SK-N-SH treated with all-trans-retinoic acid at 6 μM for 48 hours (cell line): Measurements from ENCODE around the gene ULBP1.
A peak's percentile ranks its signal among the peaks of the same experiment; 100 is the strongest.
"Not testable (repeated sequence)": the region's sequence is repeated elsewhere in the genome, so short reads cannot be mapped to it uniquely, and the experiment has no call there.

Experiments
- ATAC-seq: fragments of 200-7000 bp; cut with Tn5 transposase; 3 replicates; pipeline ENCODE4 v1.9.1; 2020; ENCODE audit warnings: mild to moderate bottlenecking, moderate library complexity
- BACH2 ChIP-seq: fragments of 250-450 bp; sonication (Bioruptor Pico); IDR thresholded peaks from 2 replicates; pipeline ENCODE4 v1.9.0; 2021; ENCODE audit warnings: mild to moderate bottlenecking, borderline replicate concordance
- CSDC2 ChIP-seq: fragments of 250-450 bp; sonication (Bioruptor Pico); IDR thresholded peaks from 2 replicates; pipeline ENCODE4 v1.5.0; 2020; ENCODE audit warnings: mild to moderate bottlenecking, moderate library complexity
- GLIS3 ChIP-seq: fragments of 250-450 bp; sonication (Bioruptor Pico); IDR thresholded peaks from 2 replicates; pipeline ENCODE4 v1.5.0; 2020; ENCODE audit warnings: mild to moderate bottlenecking, moderate library complexity
- ISL1 ChIP-seq: fragments of 250-450 bp; sonication (Bioruptor Pico); IDR thresholded peaks from 2 replicates; pipeline ENCODE4 v2.1.2; 2022; ENCODE audit warnings: mild to moderate bottlenecking, moderate library complexity
- PATZ1 ChIP-seq: fragments of 250-450 bp; sonication (Bioruptor Pico); IDR thresholded peaks from 2 replicates; pipeline ENCODE4 v1.8.0; 2020; ENCODE audit warnings: mild to moderate bottlenecking, moderate library complexity, borderline replicate concordance
- PPARA ChIP-seq: fragments of 250-450 bp; sonication (Bioruptor Pico); IDR thresholded peaks from 2 replicates; pipeline ENCODE4 v1.5.0; 2020; ENCODE audit warnings: mild to moderate bottlenecking, borderline replicate concordance
- RARB ChIP-seq: fragments of 250-450 bp; sonication (Bioruptor Pico); IDR thresholded peaks from 2 replicates; pipeline ENCODE4 v1.8.0; 2021; ENCODE audit warnings: mild to moderate bottlenecking, moderate library complexity
- SNAI2 ChIP-seq: fragments of 250-450 bp; sonication (Bioruptor Pico); IDR thresholded peaks from 2 replicates; pipeline ENCODE4 v1.5.0; 2020; ENCODE audit warnings: mild to moderate bottlenecking, moderate library complexity
- ZFP30 ChIP-seq: fragments of 450-650 bp; formaldehyde crosslinking; IDR thresholded peaks from 2 replicates; pipeline ENCODE4 v1.5.0; 2022; ENCODE audit warnings: mild to moderate bottlenecking, moderate library complexity
- ZNF8 ChIP-seq: fragments of 450-650 bp; formaldehyde crosslinking; IDR thresholded peaks from 2 replicates; pipeline ENCODE4 v1.5.0; 2020; ENCODE audit warnings: mild to moderate bottlenecking, moderate library complexity
- TF ChIP-seq, protein P1 (sequence below): fragments of 250-450 bp; sonication (Bioruptor Pico); IDR thresholded peaks from 2 replicates; pipeline ENCODE4 v1.8.0; 2021; ENCODE audit warnings: low read depth, mild to moderate bottlenecking, moderate library complexity, borderline replicate concordance

ULBP1 gene

GRCh38 chr6:150016324-150017185 is 52.8 kb downstream of the ULBP1 start:
- TF ChIP-seq SNAI2 (no peak), BACH2 (CRISPR knock-in tag) (no peak), ZNF8 (CRISPR knock-in tag) (no peak), ZFP30 (CRISPR knock-in tag) (no peak), RARB (CRISPR knock-in tag) (no peak), GLIS3 (CRISPR knock-in tag) (no peak), PATZ1 (CRISPR knock-in tag) (no peak), ISL1 (CRISPR knock-in tag) (no peak), PPARA (CRISPR knock-in tag) (no peak)
- TF ChIP-seq, protein P1, sequence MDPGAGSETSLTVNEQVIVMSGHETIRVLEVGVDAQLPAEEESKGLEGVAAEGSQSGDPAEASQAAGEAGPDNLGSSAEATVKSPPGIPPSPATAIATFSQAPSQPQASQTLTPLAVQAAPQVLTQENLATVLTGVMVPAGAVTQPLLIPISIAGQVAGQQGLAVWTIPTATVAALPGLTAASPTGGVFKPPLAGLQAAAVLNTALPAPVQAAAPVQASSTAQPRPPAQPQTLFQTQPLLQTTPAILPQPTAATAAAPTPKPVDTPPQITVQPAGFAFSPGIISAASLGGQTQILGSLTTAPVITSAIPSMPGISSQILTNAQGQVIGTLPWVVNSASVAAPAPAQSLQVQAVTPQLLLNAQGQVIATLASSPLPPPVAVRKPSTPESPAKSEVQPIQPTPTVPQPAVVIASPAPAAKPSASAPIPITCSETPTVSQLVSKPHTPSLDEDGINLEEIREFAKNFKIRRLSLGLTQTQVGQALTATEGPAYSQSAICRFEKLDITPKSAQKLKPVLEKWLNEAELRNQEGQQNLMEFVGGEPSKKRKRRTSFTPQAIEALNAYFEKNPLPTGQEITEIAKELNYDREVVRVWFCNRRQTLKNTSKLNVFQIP (CRISPR knock-in tag) = no peak
- ATAC-seq = peak; percentile 87

- ATAC-seq = not testable (repeated sequence)
Observed at GRCh38 chr6:150017186-150017521, 53.4 kb downstream of the ULBP1 start.

DNA sequence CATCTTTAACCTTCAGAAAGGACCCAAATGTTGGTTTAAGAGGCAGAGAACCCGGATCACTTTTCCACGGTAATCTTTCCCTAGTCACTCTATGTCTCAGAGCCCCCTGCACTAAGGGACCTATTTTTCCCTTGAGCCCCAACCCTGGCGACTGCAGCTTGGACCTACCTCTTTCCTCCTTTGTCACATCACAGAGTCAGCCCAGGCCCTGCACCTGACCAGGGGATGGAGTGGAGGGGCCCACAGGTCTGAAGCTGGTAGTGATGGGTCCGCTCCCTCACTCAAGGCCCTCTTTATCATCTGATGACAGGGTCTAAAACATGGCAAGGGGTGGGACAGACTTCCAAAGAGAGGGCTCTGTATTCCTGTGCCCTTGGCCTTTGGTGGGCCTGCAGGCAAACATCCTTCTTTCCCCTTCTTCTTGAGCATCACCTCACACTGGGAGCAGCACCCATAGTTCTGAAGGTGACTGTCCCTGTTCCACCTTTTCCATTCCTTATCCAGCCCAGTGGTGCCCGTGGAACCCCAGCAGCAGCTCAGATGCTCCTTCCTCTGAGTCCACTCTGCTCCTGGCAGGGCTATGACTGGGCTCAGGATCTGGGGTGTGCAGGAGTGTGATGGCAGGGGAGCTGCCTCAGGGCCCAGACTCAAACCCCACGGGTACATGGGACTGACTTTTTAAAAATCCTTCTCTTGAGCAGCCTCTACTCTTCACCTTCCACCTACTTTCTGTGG is 55.3 kb downstream of the ULBP1 start:
- no peak for TF ChIP-seq CSDC2 (CRISPR knock-in tag)
- no peak for ATAC-seq

DNA sequence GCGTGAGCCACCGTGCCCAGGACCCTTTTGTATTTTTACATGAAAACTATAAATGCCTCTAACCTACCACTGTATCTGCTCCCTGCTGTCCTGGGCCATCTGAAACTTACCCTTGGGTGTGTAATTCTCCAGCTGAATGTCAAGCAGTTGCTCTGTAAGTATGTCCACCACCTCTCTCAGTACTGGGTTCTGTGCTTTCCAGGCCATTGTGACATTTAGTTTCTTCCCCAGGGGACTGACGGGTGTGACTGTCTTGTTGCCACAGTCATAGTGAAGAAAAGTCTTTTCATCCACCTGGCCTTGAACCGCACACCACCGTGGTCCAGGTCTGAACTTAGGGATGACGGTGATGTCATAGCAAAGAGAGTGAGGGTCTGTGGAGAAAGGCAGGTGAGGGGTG is 58.1 kb downstream of the ULBP1 start:
- ATAC-seq = not testable (repeated sequence)
